DOHH2 (cell line): ENCODE measurements around the gene FAM24A.

Experiments used
- H3F3A ChIP-seq: fragments of 200-600 bp; sonication (generic), shearing (Covaris generic); 2 replicates; pipeline ENCODE4 v1.6.0; 2016; ENCODE audit warnings: antibody characterized with exemption, mild to moderate bottlenecking; ENCODE audit not compliant: control insufficient read depth, insufficient read depth
- H3K27ac ChIP-seq: fragments of 200-600 bp; sonication (generic); 2 replicates; pipeline ENCODE4 v1.5.1; 2014; ENCODE audit warnings: low read depth, mild to moderate bottlenecking, low read length, moderate library complexity
- H3K27me3 ChIP-seq: fragments of 200-600 bp; sonication (generic); 2 replicates; pipeline ENCODE4 v1.6.1; 2014; ENCODE audit warnings: mild to moderate bottlenecking, low read length, mixed read lengths; ENCODE audit not compliant: control insufficient read depth
- H3K36me3 ChIP-seq: fragments of 200-600 bp; sonication (generic); 2 replicates; pipeline ENCODE4 v1.6.1; 2014; ENCODE audit warnings: mild to moderate bottlenecking, low read length, moderate library complexity, mixed read lengths; ENCODE audit not compliant: control insufficient read depth
- H3K4me1 ChIP-seq: fragments of 200-600 bp; sonication (generic); 2 replicates; pipeline ENCODE4 v1.6.1; 2014; ENCODE audit warnings: mild to moderate bottlenecking, low read length, mixed read lengths; ENCODE audit not compliant: control insufficient read depth
- H3K4me2 ChIP-seq: fragments of 200-600 bp; sonication (generic); 2 replicates; pipeline ENCODE4 v1.6.0; 2014; ENCODE audit warnings: mild to moderate bottlenecking, low read length, moderate library complexity
- H3K4me3 ChIP-seq: fragments of 200-600 bp; sonication (generic); 2 replicates; pipeline ENCODE4 v1.5.1; 2014; ENCODE audit warnings: mild to moderate bottlenecking, low read length, mixed read lengths
- H3K79me2 ChIP-seq: fragments of 200-600 bp; sonication (generic); 2 replicates; pipeline ENCODE4 v1.6.1; 2014; ENCODE audit warnings: mild to moderate bottlenecking, low read length, mixed read lengths; ENCODE audit not compliant: control insufficient read depth
- H3K9me2 ChIP-seq: fragments of 200-600 bp; sonication (generic); replicated peaks from 2 replicates; pipeline ENCODE4 v1.6.1; 2014; ENCODE audit warnings: mild to moderate bottlenecking, low read length, mixed read lengths; ENCODE audit not compliant: control insufficient read depth
- H3K9me3 ChIP-seq: fragments of 200-600 bp; sonication (generic); 2 replicates; pipeline ENCODE4 v1.6.1; 2014; ENCODE audit warnings: antibody characterized with exemption, low read length, mixed read lengths; ENCODE audit not compliant: control insufficient read depth, insufficient read depth
- H4K20me1 ChIP-seq: fragments of 200-600 bp; sonication (generic); 2 replicates; pipeline ENCODE4 v1.6.0; 2014; ENCODE audit warnings: low read depth, mild to moderate bottlenecking, antibody characterized with exemption, low read length, moderate library complexity; ENCODE audit not compliant: control insufficient read depth, insufficient read depth
- EZH2phosphoT487 ChIP-seq: fragments of 200-600 bp; sonication (generic); IDR thresholded peaks from 2 replicates; pipeline ENCODE4 v1.6.1; 2017; ENCODE audit warnings: borderline replicate concordance, mild to moderate bottlenecking, antibody characterized with exemption, low read length, moderate library complexity, mixed read lengths
- TF ChIP-seq, protein P1 (sequence below): fragments of 200-600 bp; sonication (generic); IDR thresholded peaks from one replicate; pipeline ENCODE4 v1.5.1; 2014; ENCODE audit warnings: antibody characterized with exemption, mild to moderate bottlenecking, low read depth, low read length; ENCODE audit not compliant: poor library complexity, severe bottlenecking

The FAM24A gene

DNA sequence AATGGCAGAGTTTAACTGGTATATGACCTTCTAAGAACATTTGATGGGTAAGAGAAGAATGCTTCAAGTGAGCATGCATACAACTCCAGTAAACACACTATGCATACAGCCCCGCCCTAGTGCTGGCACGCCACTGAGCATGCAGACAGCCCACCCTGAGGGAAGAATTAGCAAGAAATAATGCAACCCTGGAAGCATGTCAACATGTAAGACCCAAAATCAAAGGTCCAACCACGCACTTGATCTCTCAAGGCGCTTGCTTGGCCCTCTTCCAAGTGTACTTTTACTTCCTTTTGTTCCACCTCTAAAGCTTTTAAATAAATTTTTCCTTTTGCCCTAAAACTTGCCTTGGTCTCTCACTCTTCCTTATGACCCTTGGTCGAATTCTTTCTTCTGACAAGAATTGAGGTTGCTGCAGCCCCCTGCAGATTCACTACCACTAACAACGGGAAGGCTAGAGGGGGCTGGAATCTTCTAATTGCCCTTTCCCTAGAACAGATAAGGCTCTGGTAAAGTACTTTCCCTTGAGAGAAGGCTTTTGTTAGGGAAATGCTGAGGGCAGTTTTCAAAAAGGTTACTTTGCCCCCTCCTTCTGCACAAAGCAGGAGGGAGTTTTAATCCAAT, 34.5 kb upstream of the FAM24A start:
- Histone ChIP-seq H3F3A (no peaks in the 10 kb centered on the region), H3K27me3 (no peaks in the 10 kb centered on the region), H3K79me2 (peaks cover 69% of the 10 kb centered on the region), H4K20me1 (no peaks in the 10 kb centered on the region), H3K9me3 (no peaks in the 10 kb centered on the region), H3K4me2 (no peak overlapping the region), H3K36me3 (peaks cover 9% of the 10 kb centered on the region), H3K4me3 (no peak overlapping the region), H3K27ac (no peak overlapping the region), H3K9me2 (no peaks in the 10 kb centered on the region), H3K4me1 (peaks cover 22% of the 10 kb centered on the region)
- TF ChIP-seq, protein P1, sequence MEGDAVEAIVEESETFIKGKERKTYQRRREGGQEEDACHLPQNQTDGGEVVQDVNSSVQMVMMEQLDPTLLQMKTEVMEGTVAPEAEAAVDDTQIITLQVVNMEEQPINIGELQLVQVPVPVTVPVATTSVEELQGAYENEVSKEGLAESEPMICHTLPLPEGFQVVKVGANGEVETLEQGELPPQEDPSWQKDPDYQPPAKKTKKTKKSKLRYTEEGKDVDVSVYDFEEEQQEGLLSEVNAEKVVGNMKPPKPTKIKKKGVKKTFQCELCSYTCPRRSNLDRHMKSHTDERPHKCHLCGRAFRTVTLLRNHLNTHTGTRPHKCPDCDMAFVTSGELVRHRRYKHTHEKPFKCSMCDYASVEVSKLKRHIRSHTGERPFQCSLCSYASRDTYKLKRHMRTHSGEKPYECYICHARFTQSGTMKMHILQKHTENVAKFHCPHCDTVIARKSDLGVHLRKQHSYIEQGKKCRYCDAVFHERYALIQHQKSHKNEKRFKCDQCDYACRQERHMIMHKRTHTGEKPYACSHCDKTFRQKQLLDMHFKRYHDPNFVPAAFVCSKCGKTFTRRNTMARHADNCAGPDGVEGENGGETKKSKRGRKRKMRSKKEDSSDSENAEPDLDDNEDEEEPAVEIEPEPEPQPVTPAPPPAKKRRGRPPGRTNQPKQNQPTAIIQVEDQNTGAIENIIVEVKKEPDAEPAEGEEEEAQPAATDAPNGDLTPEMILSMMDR = no peak
- TF ChIP-seq EZH2phosphoT487 = no peak

DNA sequence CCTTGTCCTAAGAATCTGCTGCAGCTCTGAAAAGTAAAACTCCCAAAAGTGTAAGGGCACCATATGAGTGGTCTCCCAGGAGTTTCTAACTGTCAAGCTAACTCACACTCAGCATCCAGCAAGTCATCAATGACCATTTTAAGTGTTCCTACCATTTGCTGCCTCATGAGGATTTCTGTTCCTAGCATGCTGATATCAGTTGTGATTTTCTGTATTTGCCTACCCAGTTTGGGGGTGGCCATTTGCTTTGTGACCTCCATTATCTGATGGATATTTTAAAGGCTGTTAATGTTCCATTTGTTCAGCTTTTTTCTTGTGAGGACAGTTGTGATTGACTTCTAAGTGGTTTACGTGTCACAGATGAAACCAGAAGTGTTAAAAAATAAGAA, 33.9 kb upstream of the FAM24A start:
- Histone ChIP-seq H3K27me3 (no peaks in the 10 kb centered on the region), H4K20me1 (no peaks in the 10 kb centered on the region), H3K9me2 (no peaks in the 10 kb centered on the region), H3K27ac (no peak overlapping the region), H3K36me3 (peaks cover 12% of the 10 kb centered on the region), H3K4me2 (no peak overlapping the region), H3K4me1 (peaks cover 22% of the 10 kb centered on the region), H3K9me3 (no peaks in the 10 kb centered on the region), H3F3A (no peaks in the 10 kb centered on the region), H3K79me2 (peaks cover 69% of the 10 kb centered on the region), H3K4me3 (no peak overlapping the region)
- TF ChIP-seq, protein P1 = no peak
- TF ChIP-seq EZH2phosphoT487 = no peak

DNA sequence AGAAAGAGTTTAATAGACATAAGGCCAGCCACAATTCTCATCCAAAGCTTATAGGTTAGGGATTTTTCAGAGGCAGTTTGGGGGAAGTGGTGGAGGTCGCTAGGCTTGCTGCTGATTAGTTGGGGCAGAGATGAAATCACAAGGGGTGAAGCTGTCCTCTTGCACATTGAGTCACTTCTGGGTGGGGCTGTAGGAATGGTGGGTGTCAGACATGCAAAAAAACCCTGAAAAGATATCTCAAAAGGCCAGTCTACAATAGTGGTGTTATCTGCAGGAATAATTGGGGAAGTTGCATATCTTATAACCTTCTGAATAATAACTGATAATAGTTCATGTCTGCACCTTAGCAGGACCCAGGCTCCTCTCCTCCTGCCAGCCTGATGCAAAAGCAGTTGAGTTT, 33.1 kb upstream of the FAM24A start:
- TF ChIP-seq EZH2phosphoT487 = no peak
- TF ChIP-seq, protein P1 = no peak
- Histone ChIP-seq H3K4me2 (no peak overlapping the region), H3K4me1 (peaks cover 22% of the 10 kb centered on the region)

More for the DNA sequence above, 33.1 kb upstream of the FAM24A start:
- Histone ChIP-seq H3K79me2 (peaks cover 69% of the 10 kb centered on the region), H3K36me3 (peaks cover 16% of the 10 kb centered on the region), H3K27me3 (no peaks in the 10 kb centered on the region), H4K20me1 (no peaks in the 10 kb centered on the region), H3K27ac (no peak overlapping the region), H3K9me2 (no peaks in the 10 kb centered on the region), H3K9me3 (no peaks in the 10 kb centered on the region), H3F3A (no peaks in the 10 kb centered on the region), H3K4me3 (no peak overlapping the region)
